Iris pigment epithelial cell (primary cell): ENCODE data around the gene SPRED3.
A peak's percentile ranks its signal among the peaks of the same experiment; 100 is the strongest.

Experiments used
- DNase-seq: peaks from one replicate; pipeline ENCODE4 v3.0.0-alpha.2; 2011; ENCODE audit warnings: low read depth

Gene SPRED3

GRCh38 chr19:38373907-38374331 lies 14.6 kb upstream of the SPRED3 start:
- no peak for DNase-seq

- peak; percentile 99 for DNase-seq
Measured at GRCh38 chr19:38374332-38375097, 14.0 kb upstream of the SPRED3 start, which contains the start of gene PSMD8. TSS of gene PSMD8 (plus strand) at chr19:38374571. CDS start at chr19:38374602, 31 bp downstream.

GRCh38 chr19:38375098-38375493 lies 13.4 kb upstream of the SPRED3 start:
- DNase-seq = peak; percentile 38

- peak; percentile 34 for DNase-seq
Measured at GRCh38 chr19:38375748-38376147, 12.7 kb upstream of the SPRED3 start.

GRCh38 chr19:38376576-38376975 lies 11.9 kb upstream of the SPRED3 start:
- DNase-seq = no peak

GRCh38 chr19:38377052-38377451 lies 11.4 kb upstream of the SPRED3 start:
- DNase-seq = no peak

- no peak for DNase-seq
Measured at GRCh38 chr19:38378866-38379265, 9.6 kb upstream of the SPRED3 start.

- no peak for DNase-seq
Measured at GRCh38 chr19:38381138-38381537, 7.4 kb upstream of the SPRED3 start.

- DNase-seq = no peak
Measured at GRCh38 chr19:38383184-38383583, 5.3 kb upstream of the SPRED3 start.

- no peak for DNase-seq
Measured at GRCh38 chr19:38383743-38384142, 4.8 kb upstream of the SPRED3 start.

GRCh38 chr19:38384209-38385027 lies 4.1 kb upstream of the SPRED3 start:
- peak; percentile 34 for DNase-seq

- no peak for DNase-seq
Measured at GRCh38 chr19:38385057-38385803, 3.3 kb upstream of the SPRED3 start.

- DNase-seq = no peak
Measured at GRCh38 chr19:38385804-38386257, 2.7 kb upstream of the SPRED3 start.

- DNase-seq = no peak
Measured at GRCh38 chr19:38386300-38386970, 2.1 kb upstream of the SPRED3 start.

GRCh38 chr19:38386971-38387549 lies 1.4 kb upstream of the SPRED3 start:
- no peak for DNase-seq

GRCh38 chr19:38387550-38388348 lies 748 bp upstream of the SPRED3 start, which contains the start of gene GGN:
TSS of gene GGN (minus strand) at chr19:38388034. CDS start at chr19:38387261, 773 bp downstream.
- DNase-seq = peak; percentile 94

- peak; percentile 82 for DNase-seq
Measured at GRCh38 chr19:38389101-38389925, 816 bp downstream of the SPRED3 start.

GRCh38 chr19:38389957-38390924 lies 1.7 kb downstream of the SPRED3 start:
- no peak for DNase-seq
